ENCODE data around the gene ADARB2. TPM values are rescaled to one million over a fixed set of nuclear protein-coding genes. Genes with fewer than 3 reads are reported as not detected.

ADARB2 gene
- total RNA-seq, 4 donors from 2014 or later, result 0.32 to 1.6 (median 0.80) TPM

DNA sequence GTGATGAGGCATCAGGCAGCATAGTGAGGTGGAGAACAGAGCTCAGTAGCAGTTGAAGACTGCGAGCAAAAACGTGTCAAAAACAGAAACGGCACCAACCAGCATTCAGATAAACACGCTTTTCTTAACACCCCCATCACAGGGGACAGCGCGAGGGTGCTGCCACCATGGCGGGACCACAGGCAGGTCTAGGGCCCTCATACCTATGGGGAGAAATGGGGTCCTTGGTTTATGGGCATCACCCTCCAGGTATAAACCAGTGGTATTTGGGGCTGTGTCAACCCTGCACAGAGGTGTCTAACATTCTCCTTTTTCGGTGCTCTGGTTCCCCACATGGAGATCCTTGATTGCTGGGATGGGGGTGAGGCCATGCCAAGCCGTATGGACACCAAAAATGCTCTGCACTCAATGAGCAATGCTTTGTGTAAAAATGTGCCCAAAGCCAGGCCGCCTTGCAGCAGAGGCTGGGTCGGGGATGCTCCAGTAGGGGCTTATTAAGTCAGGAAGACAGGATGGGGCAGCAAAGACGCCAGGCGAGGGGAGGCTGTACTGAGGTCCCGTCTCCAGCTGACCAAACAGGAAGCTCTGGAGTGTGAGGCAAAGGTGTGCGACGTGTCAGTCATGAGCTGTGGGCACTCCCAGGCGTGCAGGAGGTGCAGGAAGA is 489.6 kb downstream of the ADARB2 start:
- no peak overlapping the region for H3K27ac ChIP-seq
- H3K4me3 ChIP-seq, result no peak overlapping the region
- 79% methylated on average over 17 of the region's 17 CpGs for WGBS
- no peaks in the 10 kb centered on the region for H3K4me1 ChIP-seq
- no peak for DNase-seq (ENCODE audit: low spot score in 2 of 2)
- H3K27me3 ChIP-seq, result no peaks in the 10 kb centered on the region
- no peak for TF ChIP-seq EP300 (IDR thresholded peaks at IDR 0.05)
- no peak for TF ChIP-seq POLR2A (IDR thresholded peaks at IDR 0.05)
- TF ChIP-seq, protein P1, sequence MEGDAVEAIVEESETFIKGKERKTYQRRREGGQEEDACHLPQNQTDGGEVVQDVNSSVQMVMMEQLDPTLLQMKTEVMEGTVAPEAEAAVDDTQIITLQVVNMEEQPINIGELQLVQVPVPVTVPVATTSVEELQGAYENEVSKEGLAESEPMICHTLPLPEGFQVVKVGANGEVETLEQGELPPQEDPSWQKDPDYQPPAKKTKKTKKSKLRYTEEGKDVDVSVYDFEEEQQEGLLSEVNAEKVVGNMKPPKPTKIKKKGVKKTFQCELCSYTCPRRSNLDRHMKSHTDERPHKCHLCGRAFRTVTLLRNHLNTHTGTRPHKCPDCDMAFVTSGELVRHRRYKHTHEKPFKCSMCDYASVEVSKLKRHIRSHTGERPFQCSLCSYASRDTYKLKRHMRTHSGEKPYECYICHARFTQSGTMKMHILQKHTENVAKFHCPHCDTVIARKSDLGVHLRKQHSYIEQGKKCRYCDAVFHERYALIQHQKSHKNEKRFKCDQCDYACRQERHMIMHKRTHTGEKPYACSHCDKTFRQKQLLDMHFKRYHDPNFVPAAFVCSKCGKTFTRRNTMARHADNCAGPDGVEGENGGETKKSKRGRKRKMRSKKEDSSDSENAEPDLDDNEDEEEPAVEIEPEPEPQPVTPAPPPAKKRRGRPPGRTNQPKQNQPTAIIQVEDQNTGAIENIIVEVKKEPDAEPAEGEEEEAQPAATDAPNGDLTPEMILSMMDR (IDR thresholded peaks at IDR 0.05), result no peak
- no peaks in the 10 kb centered on the region for H3K36me3 ChIP-seq
- H3K9me3 ChIP-seq, result no peaks in the 10 kb centered on the region

- 92% methylated on average over 18 of the region's 18 CpGs for WGBS
- TF ChIP-seq, protein P1 (IDR thresholded peaks at IDR 0.05), result no peak
- TF ChIP-seq POLR2AphosphoS5 (IDR thresholded peaks at IDR 0.05) (no peak), EP300 (IDR thresholded peaks at IDR 0.05) (no peak), POLR2A (IDR thresholded peaks at IDR 0.05) (no peak)
- H3K9me3 ChIP-seq, result no peaks in the 10 kb centered on the region
Observed at GRCh38 chr10:1244493-1244892, 492.8 kb downstream of the ADARB2 start.

DNA sequence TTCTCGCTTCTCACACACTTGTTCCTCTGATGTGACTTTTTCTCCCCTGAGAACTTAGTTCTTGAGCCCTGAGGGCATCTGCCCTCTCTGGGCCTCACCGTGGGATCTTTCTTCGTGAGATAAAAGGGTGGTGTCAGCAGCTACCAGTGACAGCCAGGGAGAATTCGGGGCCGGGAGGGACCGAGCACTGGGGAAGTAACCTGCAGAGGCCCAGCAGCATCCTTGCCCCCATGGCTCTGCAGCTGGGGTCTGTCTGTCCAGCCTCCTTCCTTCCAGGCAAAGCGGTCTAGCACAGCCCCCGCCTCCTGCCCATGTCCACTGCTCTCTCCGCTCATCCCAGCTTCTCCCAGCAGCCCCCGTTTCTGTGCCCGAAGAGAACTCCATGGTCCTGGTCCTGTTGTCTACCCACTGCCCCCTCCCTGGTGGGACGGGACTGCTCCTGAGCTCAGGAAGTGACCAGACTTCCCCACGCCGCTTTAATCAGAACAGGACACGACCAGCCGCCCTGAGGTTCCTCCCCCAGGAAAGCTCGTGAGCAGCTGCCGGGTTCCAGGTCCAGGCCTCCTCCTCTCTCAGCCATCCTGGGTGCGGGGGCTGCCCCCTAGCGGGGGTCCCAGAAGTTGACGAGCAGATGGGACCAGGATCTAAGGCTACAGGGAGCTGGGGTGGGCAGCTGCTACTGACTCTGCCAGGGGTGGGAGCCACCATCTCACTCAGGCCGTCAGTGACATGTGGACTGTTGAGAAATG is 493.7 kb downstream of the ADARB2 start:
- Histone ChIP-seq H3K9me3 (no peaks in the 10 kb centered on the region), H3K27ac (no peak overlapping the region), H3K4me1 (no peaks in the 10 kb centered on the region)

More at GRCh38 chr10:1244493-1244892, 492.8 kb downstream of the ADARB2 start:
- DNase-seq (ENCODE audit: low spot score in 2 of 2), result no peak
- Histone ChIP-seq H3K4me3 (no peak overlapping the region), H3K4me1 (no peaks in the 10 kb centered on the region), H3K27ac (no peak overlapping the region), H3K36me3 (no peaks in the 10 kb centered on the region), H3K27me3 (peaks cover 23% of the 10 kb centered on the region)

DNA sequence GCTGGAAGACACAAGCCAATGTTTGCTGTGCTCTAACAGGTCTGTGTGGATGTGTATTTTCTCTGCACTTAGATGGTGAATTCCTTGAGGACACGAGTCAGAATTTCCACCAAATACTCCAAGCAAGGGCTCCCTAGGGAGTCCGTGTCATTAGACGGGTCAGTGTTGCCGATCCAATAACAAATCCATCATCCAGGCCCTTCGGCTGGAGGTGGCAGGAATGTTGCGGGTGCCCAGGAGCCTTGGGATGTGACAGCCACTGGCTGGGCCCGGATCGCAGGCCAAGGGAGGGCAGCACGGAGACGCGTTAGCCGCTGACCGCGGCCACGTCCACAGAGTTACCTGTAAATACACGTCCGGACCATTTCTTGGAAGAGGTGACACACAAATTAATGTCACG is 494.4 kb downstream of the ADARB2 start:
- H3K27me3 ChIP-seq, result peaks cover 23% of the 10 kb centered on the region
- no peaks in the 10 kb centered on the region for H3K36me3 ChIP-seq
- H3K27ac ChIP-seq, result no peak overlapping the region
- H3K4me3 ChIP-seq, result no peak overlapping the region
- TF ChIP-seq POLR2A (IDR thresholded peaks at IDR 0.05), result no peak
- TF ChIP-seq POLR2AphosphoS5 (IDR thresholded peaks at IDR 0.05), result no peak
- TF ChIP-seq, protein P1 (IDR thresholded peaks at IDR 0.05), result no peak
- TF ChIP-seq EP300 (IDR thresholded peaks at IDR 0.05), result no peak
- no peaks in the 10 kb centered on the region for H3K9me3 ChIP-seq
- H3K4me1 ChIP-seq, result no peaks in the 10 kb centered on the region
- 81% methylated on average over 18 of the region's 18 CpGs for WGBS
- no peak for DNase-seq (ENCODE audit: low spot score in 2 of 2)

More for the DNA sequence above, 493.7 kb downstream of the ADARB2 start:
- Histone ChIP-seq H3K27me3 (peaks cover 23% of the 10 kb centered on the region), H3K4me3 (no peak overlapping the region), H3K36me3 (no peaks in the 10 kb centered on the region)
- DNase-seq (ENCODE audit: low spot score in 2 of 2), result no peak
- 85% methylated on average over 22 of the region's 22 CpGs for WGBS
- TF ChIP-seq POLR2A (IDR thresholded peaks at IDR 0.05), result no peak
- TF ChIP-seq, protein P1 (IDR thresholded peaks at IDR 0.05), result no peak
- no peak for TF ChIP-seq EP300 (IDR thresholded peaks at IDR 0.05)
- TF ChIP-seq POLR2AphosphoS5 (IDR thresholded peaks at IDR 0.05), result no peak

Data from suprapubic skin (tissue), 4 donors.